GM18867 (cell line): Measurements from ENCODE around the gene CRYGS.
A peak's percentile ranks its signal among the peaks of the same experiment; 100 is the strongest.
"Not testable (repeated sequence)": the region's sequence is repeated elsewhere in the genome, so short reads cannot be mapped to it uniquely, and the experiment has no call there.

Experiments
- ATAC-seq: cut with Tn5 transposase; IDR thresholded peaks from one replicate; pipeline ENCODE4 v1.9.1; 2021; ENCODE audit warnings: mild to moderate bottlenecking, moderate library complexity; ENCODE audit not compliant: unreplicated experiment

The CRYGS gene

GRCh38 chr3:186520431-186520830, 23.7 kb downstream of the CRYGS start:
- no peak for ATAC-seq

GRCh38 chr3:186519021-186519658, 25.0 kb downstream of the CRYGS start:
- peak; percentile 50 for ATAC-seq

- ATAC-seq: no peak
These were observed 27.0 kb downstream of the CRYGS start for GRCh38 chr3:186517218-186517617.

GRCh38 chr3:186516646-186517045, 27.5 kb downstream of the CRYGS start:
- ATAC-seq: no peak

- ATAC-seq: no peak
These were observed 29.1 kb downstream of the CRYGS start for GRCh38 chr3:186515125-186515524.

- no peak for ATAC-seq
These were observed 29.7 kb downstream of the CRYGS start for GRCh38 chr3:186514296-186515002.

- ATAC-seq: no peak
These were observed 30.8 kb downstream of the CRYGS start for GRCh38 chr3:186513386-186513785.

GRCh38 chr3:186512570-186513302, 31.4 kb downstream of the CRYGS start:
- ATAC-seq: no peak

- no peak for ATAC-seq
These were observed 32.5 kb downstream of the CRYGS start for GRCh38 chr3:186511702-186512101.

- ATAC-seq: peak; percentile 87
These were observed 32.9 kb downstream of the CRYGS start for GRCh38 chr3:186511245-186511644.

- no peak for ATAC-seq
These were observed 33.7 kb downstream of the CRYGS start for GRCh38 chr3:186510374-186511079.

GRCh38 chr3:186509423-186509822, 34.8 kb downstream of the CRYGS start:
- no peak for ATAC-seq

- no peak for ATAC-seq
These were observed 37.3 kb downstream of the CRYGS start for GRCh38 chr3:186506857-186507256.

GRCh38 chr3:186506191-186506739, 37.9 kb downstream of the CRYGS start:
- ATAC-seq: no peak

- ATAC-seq: no peak
These were observed 41.0 kb downstream of the CRYGS start for GRCh38 chr3:186502966-186503712.

- ATAC-seq: no peak
These were observed 41.8 kb downstream of the CRYGS start for GRCh38 chr3:186502138-186502948.

GRCh38 chr3:186499949-186500348, 44.2 kb downstream of the CRYGS start:
- ATAC-seq: not testable (repeated sequence)

GRCh38 chr3:186498022-186498421, 46.2 kb downstream of the CRYGS start:
- ATAC-seq: not testable (repeated sequence)

GRCh38 chr3:186497608-186498007, 46.6 kb downstream of the CRYGS start:
- no peak for ATAC-seq
